Suppressor macrophage treated with lipopolysaccharide for 4 hours (primary cell): ENCODE results near the gene CES5A.
"Not testable (repeated sequence)": the region's sequence is repeated elsewhere in the genome, so short reads cannot be mapped to it uniquely, and the experiment has no call there.

Experiments used
- DNase-seq: peaks from one replicate; pipeline ENCODE4 v3.0.0-alpha.2; 2020

Gene CES5A

GRCh38 chr16:55875273-55875672 lies at the start of gene CES5A:
CES5A (minus strand) TSS chr16:55875373; CDS start chr16:55875221, 152 bp downstream.
- no peak for DNase-seq

DNA sequence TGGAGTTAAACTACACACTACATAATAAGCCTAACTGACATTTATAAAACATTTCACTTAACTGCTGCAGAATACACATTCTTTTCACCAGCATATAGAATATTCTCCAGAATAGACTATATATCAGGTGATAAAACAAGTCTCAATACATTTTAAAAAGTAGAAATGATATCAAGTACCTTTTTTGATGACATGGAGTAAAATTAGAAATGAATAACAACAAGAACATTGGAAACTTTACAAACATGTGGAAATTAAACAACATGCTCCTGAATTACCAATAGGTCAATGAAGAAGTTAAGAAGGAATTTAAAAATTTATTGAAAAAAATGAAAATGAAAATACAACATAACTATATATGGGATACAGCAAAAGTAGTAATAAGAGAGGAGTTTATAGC lies 47.5 kb upstream of the CES5A start:
- DNase-seq, result no peak

- DNase-seq, result peak; percentile 6
Measured at GRCh38 chr16:55917373-55918160, 42.4 kb upstream of the CES5A start.

- no peak for DNase-seq
Measured at GRCh38 chr16:55915096-55915827, 40.1 kb upstream of the CES5A start.

DNA sequence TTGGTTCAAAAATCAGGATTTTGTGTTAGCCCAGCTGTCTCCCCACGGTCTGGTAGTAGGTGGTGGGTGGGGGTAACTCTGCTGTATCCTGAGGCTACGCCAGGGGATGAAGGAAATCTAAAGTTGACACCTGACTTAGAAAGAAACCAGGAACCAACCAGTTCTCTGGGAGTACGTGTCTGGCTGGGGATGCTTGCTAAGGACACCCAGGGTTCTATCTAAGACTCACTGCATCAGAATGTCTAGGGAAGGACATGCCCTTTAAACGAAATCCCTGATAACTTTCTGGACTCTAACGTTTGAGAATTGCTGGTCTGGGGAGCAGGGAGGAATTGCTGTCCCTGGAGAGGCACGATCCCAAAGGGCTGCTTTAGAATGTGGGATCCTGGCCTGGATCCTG lies 39.2 kb upstream of the CES5A start:
- no peak for DNase-seq

DNA sequence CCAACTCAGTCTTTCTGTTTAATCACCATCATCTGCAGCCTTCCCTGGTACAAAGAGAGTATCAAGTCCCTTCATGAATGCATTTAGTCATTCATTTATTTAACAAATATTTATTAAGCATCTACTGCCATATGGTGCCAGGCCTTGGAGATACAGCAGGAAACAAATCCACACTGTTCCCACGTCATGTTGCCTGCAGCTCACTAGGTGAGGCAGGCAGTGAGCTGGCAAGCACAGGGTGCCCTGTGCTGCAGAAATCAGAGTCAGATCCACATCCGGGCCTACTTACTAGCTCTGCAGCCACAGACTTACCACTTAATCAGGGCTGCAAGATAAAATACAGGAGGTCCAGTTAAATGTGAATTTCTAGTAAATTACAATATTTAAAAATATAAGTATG lies 38.5 kb upstream of the CES5A start:
- DNase-seq, result no peak

DNA sequence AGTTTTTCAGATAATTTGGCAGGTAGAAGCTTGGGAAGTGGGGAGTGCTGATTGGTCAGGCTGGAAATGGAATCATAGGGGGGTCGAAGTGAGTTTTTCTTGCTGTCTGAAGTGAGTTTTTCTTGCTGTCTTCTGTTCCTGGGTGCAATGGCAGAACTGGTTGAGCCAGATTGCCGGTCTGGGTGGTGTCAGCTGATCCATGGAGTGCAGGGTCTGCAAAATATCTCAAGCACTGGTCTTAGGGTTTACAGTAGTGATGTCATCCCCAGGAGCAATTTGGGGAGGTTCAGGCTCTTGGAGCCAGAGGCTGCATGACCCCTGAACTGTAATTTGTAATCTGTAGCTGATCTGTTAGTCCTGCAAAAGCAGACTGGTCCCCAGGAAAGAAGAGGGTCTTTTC lies 37.9 kb upstream of the CES5A start:
- DNase-seq, result not testable (repeated sequence)

- DNase-seq, result no peak
Measured at GRCh38 chr16:55912022-55912421, 36.8 kb upstream of the CES5A start.

DNA sequence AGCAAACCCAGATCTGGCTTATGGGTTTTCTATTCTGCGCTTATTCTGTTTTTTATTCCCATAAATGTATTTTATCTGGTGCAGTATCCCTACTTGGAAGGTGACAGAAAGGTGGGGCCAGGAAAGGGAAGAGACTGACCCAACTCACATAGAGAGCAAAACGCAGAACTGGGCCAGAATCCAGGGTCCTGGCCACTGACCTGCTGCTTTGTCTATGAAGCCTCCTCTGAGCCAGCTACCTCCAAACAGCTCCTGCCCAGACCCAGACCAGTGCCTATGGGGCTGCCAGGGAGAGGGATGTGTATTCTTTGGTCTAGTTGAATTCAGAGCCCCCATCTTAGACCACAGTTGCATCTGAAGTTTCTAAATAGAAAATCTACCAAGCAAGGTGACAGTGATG lies 36.4 kb upstream of the CES5A start:
- DNase-seq, result no peak

DNA sequence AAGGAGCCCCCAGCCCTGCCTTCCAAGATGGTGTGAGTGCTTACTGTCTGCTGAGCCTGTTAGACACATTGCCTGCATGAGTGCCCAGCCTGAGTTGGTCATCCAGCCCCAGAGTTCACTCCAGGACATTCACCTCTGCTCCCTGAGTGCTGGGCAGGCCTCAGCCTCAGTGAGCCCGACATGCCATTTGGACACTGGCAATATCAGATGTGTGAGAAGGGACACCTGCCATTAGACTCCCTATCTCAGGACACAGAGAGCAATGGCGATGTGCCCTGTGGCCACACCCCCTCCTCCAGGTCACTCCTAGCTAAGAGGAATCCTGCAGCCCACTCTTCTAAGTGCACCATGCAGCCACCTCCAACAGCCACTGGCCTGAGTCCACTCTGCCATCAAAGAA lies 34.7 kb upstream of the CES5A start:
- no peak for DNase-seq

DNA sequence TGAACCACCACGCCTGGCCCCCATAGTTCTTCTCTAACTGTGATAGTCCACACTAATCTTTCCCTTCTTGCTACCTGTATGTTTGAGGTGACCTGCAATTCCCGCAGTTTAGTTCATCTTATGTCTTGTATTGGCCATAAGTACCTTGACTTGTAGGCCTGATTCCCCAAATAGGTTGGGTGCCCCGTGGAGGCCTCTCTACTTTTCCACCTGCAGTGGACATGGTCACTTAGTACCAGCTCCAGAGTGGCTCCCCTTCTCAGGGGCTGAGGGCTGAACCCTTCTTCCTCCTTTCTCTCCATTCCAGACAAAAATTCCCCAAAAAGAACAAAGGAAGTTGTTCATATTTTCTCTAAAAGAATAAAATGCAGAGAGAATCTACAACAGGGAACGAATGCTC lies 33.5 kb upstream of the CES5A start:
- DNase-seq, result no peak

DNA sequence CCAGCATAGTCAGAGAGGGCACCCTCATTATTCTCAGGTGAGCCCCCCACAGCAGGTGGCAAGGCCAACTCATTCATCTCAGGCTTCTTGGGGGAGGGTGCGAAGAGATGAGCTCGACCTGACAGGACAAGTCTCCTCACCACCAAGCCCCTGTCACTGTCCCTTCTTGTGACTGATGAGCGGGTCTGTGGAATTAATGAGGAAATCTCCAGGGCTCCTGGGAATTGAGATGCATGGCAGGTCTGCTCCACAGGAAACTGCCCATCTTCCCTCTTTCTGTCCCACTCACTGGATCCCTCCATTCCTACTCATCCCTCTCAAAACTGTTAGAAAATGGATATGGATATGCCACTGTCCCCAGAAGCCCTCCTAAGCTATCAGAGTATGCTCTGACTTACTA lies 32.5 kb upstream of the CES5A start:
- DNase-seq, result no peak

- DNase-seq, result no peak
Measured at GRCh38 chr16:55906123-55906522, 30.9 kb upstream of the CES5A start.

GRCh38 chr16:55905651-55906050 lies 30.5 kb upstream of the CES5A start:
- DNase-seq, result no peak

- no peak for DNase-seq
Measured at GRCh38 chr16:55901566-55902217, 26.5 kb upstream of the CES5A start.

- DNase-seq, result no peak
Measured at GRCh38 chr16:55900616-55901393, 25.6 kb upstream of the CES5A start.

GRCh38 chr16:55899857-55900256 lies 24.7 kb upstream of the CES5A start:
- DNase-seq, result no peak

- no peak for DNase-seq
Measured at GRCh38 chr16:55898592-55898991, 23.4 kb upstream of the CES5A start.

DNA sequence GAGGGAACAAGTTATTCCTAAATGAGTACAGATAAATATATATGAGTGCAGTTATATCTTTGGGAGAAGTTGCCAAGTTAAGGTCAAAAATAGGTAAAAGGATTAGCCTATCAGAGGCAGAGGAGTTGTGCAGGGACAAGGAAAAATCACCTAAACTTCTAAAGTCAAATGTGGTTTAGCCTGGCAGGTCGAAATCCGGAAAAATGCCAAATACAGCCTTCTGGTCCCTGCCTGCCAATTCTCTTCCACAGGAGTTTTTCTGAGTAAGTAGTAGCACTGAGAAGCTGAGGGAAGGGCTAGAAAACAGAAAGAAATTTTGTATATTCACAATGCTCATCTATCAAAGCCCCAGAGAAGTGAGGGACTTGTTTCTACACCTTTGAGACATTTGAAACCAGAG lies 17.6 kb upstream of the CES5A start:
- no peak for DNase-seq

GRCh38 chr16:55889518-55889917 lies 14.3 kb upstream of the CES5A start:
- no peak for DNase-seq

GRCh38 chr16:55888546-55888945 lies 13.4 kb upstream of the CES5A start:
- DNase-seq, result no peak

- DNase-seq, result no peak
Measured at GRCh38 chr16:55876854-55877253, 1.7 kb upstream of the CES5A start.

- no peak for DNase-seq
Measured at GRCh38 chr16:55873122-55873521, 2.1 kb downstream of the CES5A start.
